ENCODE results near the gene IGSF11. TPM values are rescaled to one million over a fixed set of nuclear protein-coding genes. Genes with fewer than 3 reads are reported as not detected.

Gene IGSF11
- total and polyA plus RNA-seq, 9 of the 15 experiments (the other 6 are each of a cell fraction or from before 2014, with no cell fraction given): 1.2 to 2.8 (median 1.7) TPM

DNA sequence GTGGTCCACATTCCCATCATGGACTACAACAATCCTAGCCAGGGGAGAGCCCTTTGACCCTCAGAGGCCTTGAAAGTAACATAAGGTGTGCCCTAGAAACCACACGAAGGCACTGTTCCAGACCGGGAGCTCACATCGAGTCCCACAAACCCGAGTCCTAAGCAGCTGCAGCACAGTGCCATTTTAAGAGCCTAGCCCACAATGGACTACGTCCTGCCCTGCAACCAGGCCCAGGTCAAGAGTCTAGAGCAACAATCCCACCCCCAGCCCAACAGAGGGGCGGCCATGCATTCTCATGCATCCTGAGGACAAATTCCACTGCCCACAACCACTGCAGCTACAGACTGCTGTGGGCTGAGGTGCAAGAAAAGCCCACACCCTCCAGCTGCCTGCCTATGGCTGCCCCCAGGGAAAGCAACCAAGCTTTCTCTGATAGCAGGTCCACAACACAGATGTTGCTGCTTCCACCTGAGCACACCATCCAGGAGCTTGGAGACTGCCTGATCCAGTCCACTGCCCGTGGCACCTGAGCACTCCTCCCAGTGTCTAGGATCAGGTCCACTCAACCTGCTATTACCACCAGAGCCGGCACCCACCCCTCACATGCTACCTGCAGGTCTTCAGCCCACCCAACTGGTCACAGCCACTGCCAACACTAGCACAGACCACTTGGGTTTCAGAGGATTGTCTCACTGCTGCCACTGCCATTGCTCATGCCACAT, 56.8 kb downstream of the IGSF11 start:
- Histone ChIP-seq H3K79me2 (ENCODE audit: control insufficient read depth, insufficient read depth, low read length) (no peaks in the 10 kb centered on the region), H3K9me1 (ENCODE audit: control insufficient read depth, insufficient read depth, low read length) (no peaks in the 10 kb centered on the region), H3K9ac (ENCODE audit: insufficient read depth in 1 of 2, low read depth in 2 of 2, low read length in 2 of 2) (no peak overlapping the region), H3K4me2 (ENCODE audit: insufficient read depth, low read length) (no peak overlapping the region), H3K4me3 (no peak overlapping the region), H3K27me3 (ENCODE audit: control insufficient read depth in 2 of 2, insufficient read depth in 2 of 2, low read length in 2 of 2) (no peaks in the 10 kb centered on the region), H3K4me1 (replicated peaks in 1 of 2; ENCODE audit: control insufficient read depth in 2 of 2, insufficient read depth in 2 of 2, low read length in 2 of 2) (no peaks in the 10 kb centered on the region; a peak in 1 of 5 replicates), H3K36me3 (ENCODE audit: control insufficient read depth, insufficient read depth, low read length) (no peaks in the 10 kb centered on the region), H2AFZ (ENCODE audit: low read depth, low read length) (no peak overlapping the region), H3K27ac (ENCODE audit: extremely low read depth, low read depth, low read length) (no peak overlapping the region), H4K20me1 (replicated peaks; ENCODE audit: control insufficient read depth, insufficient read depth, low read length) (no peaks in the 10 kb centered on the region), H3K9me3 (replicated peaks; ENCODE audit: control insufficient read depth, insufficient read depth, low read depth, low read length) (no peaks in the 10 kb centered on the region)
- WGBS (ENCODE audit: insufficient coverage, low coverage, missing lambda C conversion rate): 39% methylated on average over 6 of the region's 8 CpGs
- no TSS peak for BruUV-seq (replicated peaks)
- ATAC-seq (no peak), FAIRE-seq (no peak), DNase-seq (ENCODE audit: extremely low read depth in 1 of 4, low spot score in 3 of 4) (no peak)
- TF ChIP-seq GABPA (tag; conservative IDR thresholded peaks at IDR 0.05; ENCODE audit: low read depth) (no peak), POLR3G (IDR thresholded peaks at IDR 0.05; ENCODE audit: extremely low read depth, insufficient read length, insufficient replicate concordance) (no peak), FOXM1 (IDR thresholded peaks at IDR 0.05; ENCODE audit: low read depth) (no peak), FOXM1 (CRISPR knock-in tag; IDR thresholded peaks at IDR 0.05; ENCODE audit: low read depth) (no peak), HDAC8 (tag; IDR thresholded peaks at IDR 0.05) (no peak), ZKSCAN1 (IDR thresholded peaks at IDR 0.05; ENCODE audit: low read depth, low read length) (no peak), TAF15 (IDR thresholded peaks at IDR 0.05; ENCODE audit: low read depth, low read length) (no peak), HDAC3 (IDR thresholded peaks at IDR 0.05; ENCODE audit: borderline replicate concordance, partially characterized antibody) (no peak), ZNF408 (CRISPR knock-in tag; IDR thresholded peaks at IDR 0.05; ENCODE audit: low read depth) (no peak), EGR1 (conservative IDR thresholded peaks at IDR 0.05) (no peak), SMAD2 (IDR thresholded peaks at IDR 0.05; ENCODE audit: low read depth, low read length) (no peak)
- CTCF ChIA-PET (ENCODE audit: low intra/inter-chr PET ratio): no interaction called here
- intact Hi-C loops (cut with micrococcal nuclease): no loop called here
- in situ Hi-C loops (cut with MboI): no loop called here
- POLR2A ChIA-PET: interaction anchor here (0.8 kb wide), 1 partner anchor 9 kb away, joined by 3 read pairs; no protein-coding TSS in a partner anchor
